Suprapubic skin (tissue), 3 donors: ENCODE measurements around the gene CRYBG3.

Source experiments
- EP300 ChIP-seq: sonication (generic); formaldehyde crosslinking; IDR thresholded peaks from one replicate; pipeline ENCODE4 v1.6.1; 2017; ENCODE audit warnings: antibody characterized with exemption
- POLR2A ChIP-seq, 2 donors: fragments of 450-650 bp; IDR thresholded peaks; one replicate each; pipeline ENCODE4 v1.6.1; 2017; ENCODE audit warnings: antibody characterized with exemption in 2 of 2, mild to moderate bottlenecking in 2 of 2, moderate library complexity in 2 of 2
- TF ChIP-seq, protein P1 (sequence below), 2 donors: fragments of 200-600 bp in 1 of 2; fragments of 450-650 bp in 1 of 2; sonication (generic) in 1 of 2; IDR thresholded peaks; one replicate each; pipeline ENCODE4 v1.5.1; 2016 to 2019; ENCODE audit warnings: antibody characterized with exemption in 2 of 2, mild to moderate bottlenecking in 1 of 2, moderate library complexity in 1 of 2

DNA sequence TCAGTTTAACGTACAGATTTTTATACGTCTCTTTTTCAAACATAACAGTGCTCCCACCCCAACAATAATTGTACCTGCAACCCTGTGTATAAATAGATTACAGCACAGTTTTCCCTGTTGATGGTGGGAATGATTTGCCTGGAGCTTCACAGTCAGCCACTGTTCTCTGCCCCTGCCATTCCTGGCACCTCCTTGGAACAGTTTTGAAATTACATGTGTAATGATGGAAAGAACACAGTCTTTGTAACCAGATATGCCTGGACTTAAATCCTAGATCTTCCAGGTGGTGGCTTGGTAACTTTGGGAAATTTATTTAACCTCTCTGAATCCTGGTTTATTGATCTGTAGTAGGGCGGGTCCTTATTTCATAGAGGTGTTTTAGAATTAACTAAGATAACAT is 27.0 kb downstream of the CRYBG3 start:
- TF ChIP-seq, protein P1, sequence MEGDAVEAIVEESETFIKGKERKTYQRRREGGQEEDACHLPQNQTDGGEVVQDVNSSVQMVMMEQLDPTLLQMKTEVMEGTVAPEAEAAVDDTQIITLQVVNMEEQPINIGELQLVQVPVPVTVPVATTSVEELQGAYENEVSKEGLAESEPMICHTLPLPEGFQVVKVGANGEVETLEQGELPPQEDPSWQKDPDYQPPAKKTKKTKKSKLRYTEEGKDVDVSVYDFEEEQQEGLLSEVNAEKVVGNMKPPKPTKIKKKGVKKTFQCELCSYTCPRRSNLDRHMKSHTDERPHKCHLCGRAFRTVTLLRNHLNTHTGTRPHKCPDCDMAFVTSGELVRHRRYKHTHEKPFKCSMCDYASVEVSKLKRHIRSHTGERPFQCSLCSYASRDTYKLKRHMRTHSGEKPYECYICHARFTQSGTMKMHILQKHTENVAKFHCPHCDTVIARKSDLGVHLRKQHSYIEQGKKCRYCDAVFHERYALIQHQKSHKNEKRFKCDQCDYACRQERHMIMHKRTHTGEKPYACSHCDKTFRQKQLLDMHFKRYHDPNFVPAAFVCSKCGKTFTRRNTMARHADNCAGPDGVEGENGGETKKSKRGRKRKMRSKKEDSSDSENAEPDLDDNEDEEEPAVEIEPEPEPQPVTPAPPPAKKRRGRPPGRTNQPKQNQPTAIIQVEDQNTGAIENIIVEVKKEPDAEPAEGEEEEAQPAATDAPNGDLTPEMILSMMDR (IDR thresholded peaks at IDR 0.05) = no peak
- no peak for TF ChIP-seq POLR2A (IDR thresholded peaks at IDR 0.05)
- TF ChIP-seq EP300 = no peak
